Nephron progenitor cell (in vitro differentiated cells): ENCODE data around the gene SPTB.

Source experiments
- DNase-seq: peaks from one replicate; pipeline ENCODE4 v3.0.0; 2021
- H3K27ac Mint-ChIP-seq: 2 replicates; pipeline ENCODE4 v1.8.0; 2021; ENCODE audit warnings: mild to moderate bottlenecking, moderate library complexity, mixed read lengths
- H3K27me3 Mint-ChIP-seq: 2 replicates; pipeline ENCODE4 v1.8.0; 2021; ENCODE audit warnings: mild to moderate bottlenecking, low read depth, mixed read lengths; ENCODE audit not compliant: poor library complexity
- H3K36me3 Mint-ChIP-seq: 2 replicates; pipeline ENCODE4 v1.8.0; 2021; ENCODE audit warnings: low read depth, mixed read lengths
- H3K4me1 Mint-ChIP-seq: 2 replicates; pipeline ENCODE4 v1.8.0; 2021; ENCODE audit warnings: mixed read lengths
- H3K4me3 Mint-ChIP-seq: 2 replicates; pipeline ENCODE4 v1.8.0; 2021; ENCODE audit warnings: mild to moderate bottlenecking, moderate library complexity, mixed read lengths
- H3K9me3 Mint-ChIP-seq: 2 replicates; pipeline ENCODE4 v1.8.0; 2021; ENCODE audit warnings: mild to moderate bottlenecking, moderate library complexity, mixed read lengths
- CTCF ChIP-seq: fragments of 200-600 bp; sonication (generic); IDR thresholded peaks from 2 replicates; pipeline ENCODE4 v1.5.0; 2021; ENCODE audit warnings: antibody characterized with exemption

Gene SPTB

GRCh38 chr14:64841772-64842750 lies 37.6 kb downstream of the SPTB start:
- peaks cover 57% of the 10 kb centered on the region for H3K4me1 Mint-ChIP-seq
- TF ChIP-seq CTCF, result no peak
- no peak overlapping the region for H3K4me3 Mint-ChIP-seq
- DNase-seq, result no peak
- peaks cover 4% of the 10 kb centered on the region for H3K9me3 Mint-ChIP-seq
- H3K27me3 Mint-ChIP-seq, result peaks cover 4% of the 10 kb centered on the region
- no peaks in the 10 kb centered on the region for H3K36me3 Mint-ChIP-seq
- H3K27ac Mint-ChIP-seq, result no peak overlapping the region

GRCh38 chr14:64841121-64841651 lies 38.5 kb downstream of the SPTB start:
- H3K36me3 Mint-ChIP-seq, result no peaks in the 10 kb centered on the region
- H3K4me1 Mint-ChIP-seq, result peaks cover 49% of the 10 kb centered on the region
- peaks cover 4% of the 10 kb centered on the region for H3K9me3 Mint-ChIP-seq
- TF ChIP-seq CTCF, result peak; percentile 59
- peaks cover 4% of the 10 kb centered on the region for H3K27me3 Mint-ChIP-seq
- peak overlapping the region; percentile 16 for H3K4me3 Mint-ChIP-seq
- peak overlapping the region; percentile 92 for H3K27ac Mint-ChIP-seq
- DNase-seq, result peak; percentile 54

GRCh38 chr14:64838656-64839055 lies 41.1 kb downstream of the SPTB start:
- no peak overlapping the region for H3K27ac Mint-ChIP-seq
- H3K36me3 Mint-ChIP-seq, result no peaks in the 10 kb centered on the region
- no peak for DNase-seq
- TF ChIP-seq CTCF, result no peak
- no peaks in the 10 kb centered on the region for H3K27me3 Mint-ChIP-seq
- peaks cover 26% of the 10 kb centered on the region for H3K4me1 Mint-ChIP-seq
- peaks cover 4% of the 10 kb centered on the region for H3K9me3 Mint-ChIP-seq
- no peak overlapping the region for H3K4me3 Mint-ChIP-seq

DNA sequence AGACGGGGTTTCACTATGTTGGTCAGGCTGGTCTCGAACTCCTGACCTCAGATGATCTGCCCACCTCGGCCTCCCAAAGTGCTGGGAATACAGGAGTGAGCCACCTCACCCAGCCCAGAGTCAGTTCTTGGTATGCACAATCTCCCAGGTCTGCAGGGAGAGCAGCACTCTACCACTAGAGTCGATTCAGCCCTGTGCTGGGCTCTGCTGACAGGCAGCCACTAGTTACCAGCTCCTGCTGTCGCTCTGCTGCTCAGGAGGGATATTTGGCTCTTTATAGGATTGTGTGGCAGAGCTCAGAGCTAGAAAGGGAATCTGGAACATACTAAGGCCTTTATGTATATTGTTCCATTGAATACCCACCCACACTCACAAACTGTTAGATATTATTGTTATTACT lies 44.3 kb downstream of the SPTB start:
- no peak for DNase-seq
- Mint-ChIP-seq H3K27me3 (no peaks in the 10 kb centered on the region), H3K9me3 (peaks cover 4% of the 10 kb centered on the region), H3K27ac (no peak overlapping the region), H3K4me3 (no peak overlapping the region), H3K4me1 (peaks cover 8% of the 10 kb centered on the region), H3K36me3 (no peaks in the 10 kb centered on the region)
- no peak for TF ChIP-seq CTCF

GRCh38 chr14:64834965-64835364 lies 44.7 kb downstream of the SPTB start:
- DNase-seq, result no peak
- Mint-ChIP-seq H3K27ac (no peak overlapping the region), H3K36me3 (no peaks in the 10 kb centered on the region), H3K4me1 (peaks cover 4% of the 10 kb centered on the region), H3K4me3 (no peak overlapping the region), H3K9me3 (peaks cover 4% of the 10 kb centered on the region), H3K27me3 (no peaks in the 10 kb centered on the region)
- no peak for TF ChIP-seq CTCF
